GM18870 (cell line): Measurements from ENCODE around the gene CLDN9.

Source experiments
- ATAC-seq: cut with Tn5 transposase; IDR thresholded peaks from one replicate; pipeline ENCODE4 v1.9.1; 2021; ENCODE audit warnings: moderate library complexity; ENCODE audit not compliant: unreplicated experiment

The CLDN9 gene

GRCh38 chr16:2973605-2974318 is 39.0 kb upstream of the CLDN9 start:
- no peak for ATAC-seq

GRCh38 chr16:2974319-2975056 is 38.2 kb upstream of the CLDN9 start:
- ATAC-seq: no peak

GRCh38 chr16:2975161-2975795 is 37.4 kb upstream of the CLDN9 start:
- ATAC-seq: no peak

- ATAC-seq: no peak
Measured at GRCh38 chr16:2976201-2976600, 36.5 kb upstream of the CLDN9 start.

GRCh38 chr16:2976673-2977072 is 36.0 kb upstream of the CLDN9 start:
- ATAC-seq: no peak

GRCh38 chr16:2977440-2977839 is 35.3 kb upstream of the CLDN9 start:
- no peak for ATAC-seq

GRCh38 chr16:2979669-2980226 is 33.0 kb upstream of the CLDN9 start:
- ATAC-seq: no peak

GRCh38 chr16:2980227-2981176 is 32.2 kb upstream of the CLDN9 start, which contains the start of gene PKMYT1:
TSS of gene PKMYT1 (minus strand) at chr16:2980446. CDS start at chr16:2979657, 789 bp downstream.
- ATAC-seq: no peak

- ATAC-seq: no peak
Measured at GRCh38 chr16:2981177-2981898, 31.4 kb upstream of the CLDN9 start.

- no peak for ATAC-seq
Measured at GRCh38 chr16:2981899-2982250, 30.8 kb upstream of the CLDN9 start.

- no peak for ATAC-seq
Measured at GRCh38 chr16:2982402-2982801, 30.3 kb upstream of the CLDN9 start.

- ATAC-seq: no peak
Measured at GRCh38 chr16:2983706-2984136, 29.0 kb upstream of the CLDN9 start.

- no peak for ATAC-seq
Measured at GRCh38 chr16:2985462-2985861, 27.3 kb upstream of the CLDN9 start.

- ATAC-seq: no peak
Measured at GRCh38 chr16:2985893-2986355, 26.8 kb upstream of the CLDN9 start.

- no peak for ATAC-seq
Measured at GRCh38 chr16:2986623-2987188, 26.0 kb upstream of the CLDN9 start.

- no peak for ATAC-seq
Measured at GRCh38 chr16:2987286-2987685, 25.4 kb upstream of the CLDN9 start.

GRCh38 chr16:2987833-2988232 is 24.9 kb upstream of the CLDN9 start:
- no peak for ATAC-seq

- no peak for ATAC-seq
Measured at GRCh38 chr16:2988590-2989099, 24.1 kb upstream of the CLDN9 start.

- ATAC-seq: no peak
Measured at GRCh38 chr16:2990891-2991290, 21.8 kb upstream of the CLDN9 start.
